ENCODE measurements around the gene IPCEF1. TPM values are rescaled to one million over a fixed set of nuclear protein-coding genes. Genes with fewer than 3 reads are reported as not detected.

Gene IPCEF1
- total and polyA plus RNA-seq, 2 donors (not counting 3 experiments of a cell fraction or from before 2014, with no cell fraction given): 0.01 to 0.51 TPM

GRCh38 chr6:154219250-154219649 lies 137.4 kb downstream of the IPCEF1 start:
- DNase-seq (ENCODE audit: low read depth, low spot score) (no peak), FAIRE-seq (no peak)
- Histone ChIP-seq H3K4me2 (ENCODE audit: insufficient read depth, low read length) (no peak overlapping the region), H3K79me2 (ENCODE audit: control insufficient read depth, insufficient read depth, low read length) (no peaks in the 10 kb centered on the region), H3K4me3 (replicated peaks in 1 of 3; ENCODE audit: insufficient read depth in 1 of 3, low read depth in 1 of 3, low read length in 3 of 3) (no peak overlapping the region), H3K27ac (ENCODE audit: insufficient read depth, low read depth, low read length) (no peak overlapping the region), H3K9me3 (replicated peaks; ENCODE audit: control insufficient read depth, insufficient read depth, low read length) (no peaks in the 10 kb centered on the region), H3K9ac (replicated peaks; ENCODE audit: extremely low read depth, insufficient read depth, low read length) (no peak overlapping the region), H3K27me3 (ENCODE audit: control insufficient read depth in 2 of 2, insufficient read depth in 2 of 2, low read length in 2 of 2) (peaks cover 0 to 3% of the 10 kb centered on the region in 2 experiments), H2AFZ (ENCODE audit: low read depth, low read length) (no peak overlapping the region), H4K20me1 (replicated peaks; ENCODE audit: control insufficient read depth, extremely low read depth, insufficient read depth, low read length) (no peaks in the 10 kb centered on the region), H3K36me3 (ENCODE audit: control insufficient read depth in 2 of 2, extremely low read depth in 1 of 2, insufficient read depth in 2 of 2, low read length in 2 of 2) (no peaks in the 10 kb centered on the region), H3K4me1 (ENCODE audit: control insufficient read depth, extremely low read depth, insufficient read depth, low read length) (no peaks in the 10 kb centered on the region), H3K9me1 (replicated peaks; ENCODE audit: control insufficient read depth, extremely low read depth, insufficient read depth, low read length) (no peaks in the 10 kb centered on the region)
- dilution Hi-C loops (cut with MboI; ENCODE audit: extremely low pct_ligation_motif_present, low sequenced_read_pairs): no loop called here
- intact Hi-C loops (cut with micrococcal nuclease): no loop called here
- ChIA-PET CTCF (no interaction called here), POLR2A (no interaction called here)
- no TSS peak for BruUV-seq (replicated peaks)
- TF ChIP-seq POLR2AphosphoS5 (IDR thresholded peaks at IDR 0.05; ENCODE audit: insufficient read depth, low read depth, low read length): no peak
- no peak for TF ChIP-seq MAX (IDR thresholded peaks at IDR 0.05; ENCODE audit: insufficient read depth, insufficient read length)
- TF ChIP-seq JUN (IDR thresholded peaks at IDR 0.05; ENCODE audit: borderline replicate concordance, insufficient read depth, insufficient read length, low read depth): no peak
- TF ChIP-seq POLR2A (IDR thresholded peaks at IDR 0.05; ENCODE audit: low read depth, low read length): no peak
- no peak for TF ChIP-seq FOS (IDR thresholded peaks at IDR 0.05; ENCODE audit: borderline replicate concordance, insufficient read depth, low read length)
- no peak for TF ChIP-seq GATA2 (IDR thresholded peaks at IDR 0.05; ENCODE audit: insufficient read depth, insufficient read length, low read depth, low read length)
- TF ChIP-seq, protein P1, sequence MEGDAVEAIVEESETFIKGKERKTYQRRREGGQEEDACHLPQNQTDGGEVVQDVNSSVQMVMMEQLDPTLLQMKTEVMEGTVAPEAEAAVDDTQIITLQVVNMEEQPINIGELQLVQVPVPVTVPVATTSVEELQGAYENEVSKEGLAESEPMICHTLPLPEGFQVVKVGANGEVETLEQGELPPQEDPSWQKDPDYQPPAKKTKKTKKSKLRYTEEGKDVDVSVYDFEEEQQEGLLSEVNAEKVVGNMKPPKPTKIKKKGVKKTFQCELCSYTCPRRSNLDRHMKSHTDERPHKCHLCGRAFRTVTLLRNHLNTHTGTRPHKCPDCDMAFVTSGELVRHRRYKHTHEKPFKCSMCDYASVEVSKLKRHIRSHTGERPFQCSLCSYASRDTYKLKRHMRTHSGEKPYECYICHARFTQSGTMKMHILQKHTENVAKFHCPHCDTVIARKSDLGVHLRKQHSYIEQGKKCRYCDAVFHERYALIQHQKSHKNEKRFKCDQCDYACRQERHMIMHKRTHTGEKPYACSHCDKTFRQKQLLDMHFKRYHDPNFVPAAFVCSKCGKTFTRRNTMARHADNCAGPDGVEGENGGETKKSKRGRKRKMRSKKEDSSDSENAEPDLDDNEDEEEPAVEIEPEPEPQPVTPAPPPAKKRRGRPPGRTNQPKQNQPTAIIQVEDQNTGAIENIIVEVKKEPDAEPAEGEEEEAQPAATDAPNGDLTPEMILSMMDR (IDR thresholded peaks at IDR 0.05; ENCODE audit: extremely low read depth in 1 of 2, insufficient read depth in 1 of 2, low read depth in 1 of 2, low read length in 2 of 2): no peak
- TF ChIP-seq MYC (IDR thresholded peaks at IDR 0.05; ENCODE audit: low read depth, low read length): no peak
- TF ChIP-seq EZH2 (IDR thresholded peaks at IDR 0.05; ENCODE audit: borderline replicate concordance, low read depth, low read length, severe bottlenecking): no peak
